Body of pancreas (tissue), 4 donors: ENCODE measurements around the gene URM1. TPM values are rescaled to one million over a fixed set of nuclear protein-coding genes. Genes with fewer than 3 reads are reported as not detected.

Experiments used
- ATAC-seq: fragments of 150-250 bp; one replicate; pipeline ENCODE4 v1.9.1; 2016
- DNase-seq, 4 donors: peaks; one replicate each; pipeline ENCODE4 v3.0.0-alpha.2; 2019
- H3K27ac ChIP-seq, 4 donors: fragments of 200-600 bp; sonication (generic); 1 replicate in 3 of 4; 2 replicates in 1 of 4; pipeline versions ENCODE4 v1.5.1 to v1.6.1; 2016 to 2019; ENCODE audit warnings: mild to moderate bottlenecking in 1 of 4, mixed read lengths in 1 of 4, moderate library complexity in 1 of 4
- H3K27me3 ChIP-seq, 2 donors: fragments of 200-600 bp; sonication (generic); one replicate each; pipeline ENCODE4 v1.6.0; 2016; ENCODE audit warnings: mild to moderate bottlenecking in 1 of 2
- H3K36me3 ChIP-seq, 2 donors: fragments of 200-600 bp; sonication (generic); replicated peaks in 1 of 2; 2 replicates each; pipeline ENCODE4 v1.5.1; 2016; ENCODE audit warnings: low read depth in 2 of 2; ENCODE audit not compliant: insufficient read depth in 1 of 2
- H3K4me1 ChIP-seq: fragments of 200-600 bp; sonication (generic); one replicate; pipeline ENCODE4 v1.6.0; 2016
- H3K4me3 ChIP-seq, 2 donors: fragments of 200-600 bp; sonication (generic); 1 replicate in 1 of 2; 2 replicates in 1 of 2; pipeline ENCODE4 v1.5.1; 2016 to 2019
- H3K9me3 ChIP-seq, 3 donors: fragments of 200-600 bp; sonication (generic); 1 replicate in 2 of 3; 2 replicates in 1 of 3; pipeline ENCODE4 v1.5.1; 2016
- CTCF ChIP-seq, 7 experiments: fragments of 450-650 bp in 4 of 7; fragments of 200-600 bp in 3 of 7; sonication (generic) in 3 of 7; IDR thresholded peaks; one replicate each; pipeline ENCODE4 v1.5.1; 2016 to 2019; ENCODE audit warnings: antibody characterized with exemption in 7 of 7
- POLR2A ChIP-seq, 3 donors: fragments of 450-650 bp; IDR thresholded peaks; one replicate each; pipeline ENCODE4 v1.6.1; 2016; ENCODE audit warnings: antibody characterized with exemption in 3 of 3, mild to moderate bottlenecking in 2 of 3
- WGBS, 2 donors: methylation state at CpG; one replicate each; pipeline ENCODE4 v1.1.5; 2017; 5-methylcytosine and 5-hydroxymethylcytosine counted together
- intact Hi-C: fragments of 100-400 bp; cut with DNase I; formaldehyde crosslinking; loops from one replicate; pipeline ENCODE4 v1.15.1; 2023
- total RNA-seq, 2 donors: library from RNA; depleted of rRNA; stranded (reverse); fragments of >200 nt; gene quantifications; one replicate each; pipeline ENCODE4 v1.1.0, GENCODE V29; 2016

Gene URM1
- total RNA-seq, 2 donors from 2014 or later = 15.6 to 23.4 TPM

DNA sequence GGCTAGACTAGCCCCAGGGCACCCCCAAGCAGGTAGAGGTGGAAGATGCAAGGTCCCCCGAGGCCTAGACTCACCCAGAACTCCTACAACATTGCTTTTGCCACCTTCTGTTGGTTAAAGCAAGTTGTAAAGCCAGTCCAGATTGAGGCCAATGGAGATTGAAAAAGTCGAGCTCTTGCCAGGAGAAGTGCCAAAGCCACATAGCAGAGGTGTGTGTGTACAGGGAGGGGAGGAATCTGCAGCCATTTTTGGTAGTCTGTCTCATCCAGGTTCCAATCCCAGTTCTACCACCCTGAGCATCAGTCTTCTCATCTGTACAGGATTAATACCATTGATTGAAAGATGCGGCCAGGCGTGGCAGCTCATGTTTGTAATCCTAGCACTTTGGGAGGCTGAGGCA is 12.3 kb upstream of the URM1 start:
- no peak for DNase-seq
- Histone ChIP-seq H3K4me3 (no peak overlapping the region), H3K27me3 (no peaks in the 10 kb centered on the region), H3K9me3 (no peaks in the 10 kb centered on the region), H3K36me3 (peaks cover 0 to 6% of the 10 kb centered on the region in 2 donors), H3K27ac (no peak overlapping the region), H3K4me1 (peaks cover 15% of the 10 kb centered on the region)
- TF ChIP-seq POLR2A (IDR thresholded peaks at IDR 0.05) (no peak), CTCF (IDR thresholded peaks at IDR 0.05) (no peak)
- no peak for ATAC-seq
- intact Hi-C loops = no loop called here
- 63 to 66% methylated on average over 3 to 4 of the region's 4 CpGs for WGBS, 2 donors

GRCh38 chr9:128360826-128361225 is 10.3 kb upstream of the URM1 start:
- Histone ChIP-seq H3K36me3 (peaks cover 0 to 3% of the 10 kb centered on the region in 2 donors), H3K27ac (no peak overlapping the region), H3K9me3 (no peaks in the 10 kb centered on the region), H3K4me3 (no peak overlapping the region), H3K27me3 (no peaks in the 10 kb centered on the region), H3K4me1 (peaks cover 24% of the 10 kb centered on the region)
- TF ChIP-seq POLR2A (IDR thresholded peaks at IDR 0.05) (no peak), CTCF (IDR thresholded peaks at IDR 0.05) (no peak)
- 53 to 88% methylated on average over 1 to 2 of the region's 2 CpGs for WGBS, 2 donors
- no peak for ATAC-seq
- intact Hi-C loops = no loop called here
- DNase-seq = no peak

DNA sequence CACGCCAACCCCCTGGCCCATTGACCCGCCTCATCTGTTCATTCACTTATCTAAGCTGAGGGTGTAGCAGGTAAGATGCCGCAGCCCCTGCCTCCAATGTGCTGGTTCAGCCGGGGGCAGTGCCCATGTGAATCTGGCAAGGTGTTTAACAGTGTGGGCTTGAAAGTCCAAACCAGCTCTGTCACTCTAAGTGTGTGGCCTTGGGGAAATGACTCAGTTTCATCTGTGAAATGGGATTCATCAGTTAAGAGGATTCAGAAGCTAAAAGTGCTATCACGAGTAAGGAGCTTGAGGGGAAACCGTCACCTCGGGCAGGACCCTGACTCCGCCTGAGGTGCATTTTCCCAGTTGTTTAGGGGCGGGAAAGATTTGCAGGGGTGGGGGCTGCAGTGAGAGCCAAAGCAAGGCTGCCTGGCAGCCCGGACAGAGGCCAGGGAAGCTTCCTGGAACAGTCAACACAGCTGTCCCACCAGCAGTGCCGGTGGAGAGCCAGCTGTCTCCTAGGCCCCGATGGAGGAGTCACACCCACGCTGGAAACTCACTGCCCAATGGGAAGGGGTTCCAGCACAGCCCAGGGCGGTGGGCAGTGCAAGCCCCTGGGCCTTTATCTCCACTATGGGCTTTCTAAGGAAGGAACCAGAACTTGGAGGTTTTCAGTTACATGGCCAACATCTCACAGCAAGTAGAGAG is 9.7 kb upstream of the URM1 start:
- H3K27ac ChIP-seq = peak overlapping the region in 3 of 4 donors; percentile 27 to 61 (median 48)
- H3K36me3 ChIP-seq = no peaks in the 10 kb centered on the region
- TF ChIP-seq POLR2A (IDR thresholded peaks at IDR 0.05) = no peak
- no peak for TF ChIP-seq CTCF (IDR thresholded peaks at IDR 0.05)
- H3K27me3 ChIP-seq = no peaks in the 10 kb centered on the region
- 45 to 47% methylated on average over 13 to 14 of the region's 14 CpGs for WGBS, 2 donors
- peaks cover 24% of the 10 kb centered on the region for H3K4me1 ChIP-seq
- DNase-seq (no peak), ATAC-seq (peak; percentile 2)
- H3K9me3 ChIP-seq = no peaks in the 10 kb centered on the region
- intact Hi-C loops = no loop called here
- no peak overlapping the region for H3K4me3 ChIP-seq

DNA sequence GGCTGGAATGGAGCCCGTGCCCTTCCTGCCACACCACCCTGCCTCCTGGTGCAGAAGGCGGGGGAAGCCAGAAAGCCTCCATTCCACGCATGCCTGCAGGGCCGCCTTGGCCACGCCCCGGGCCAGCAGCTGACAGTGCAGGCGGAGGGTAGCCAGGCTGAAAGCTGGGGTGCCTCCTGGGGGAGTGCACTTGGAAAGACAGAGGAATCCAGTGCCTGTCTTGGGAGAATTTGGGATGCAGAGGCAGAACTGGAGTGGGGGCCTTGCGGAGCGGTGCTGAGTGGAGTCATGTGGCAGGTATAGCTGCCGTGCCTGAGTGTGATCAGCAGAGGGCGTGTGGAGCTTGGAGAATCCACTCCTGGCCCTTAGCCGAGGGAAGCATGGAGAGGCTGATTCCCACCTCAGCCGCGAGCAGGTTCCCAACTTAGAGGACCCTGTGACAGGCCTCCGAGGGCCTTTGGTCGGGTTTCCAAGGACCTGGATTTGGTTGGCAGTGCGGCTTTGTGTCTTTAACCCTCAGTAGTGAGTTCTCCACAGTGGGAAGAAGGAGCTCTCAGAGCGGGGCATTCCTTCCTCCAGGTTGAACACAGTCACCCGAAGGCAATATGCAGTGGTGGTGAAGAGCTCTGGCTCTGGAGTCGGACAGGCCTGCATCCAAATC is 9.1 kb upstream of the URM1 start:
- peak; percentile 94 for ATAC-seq
- DNase-seq = peak; percentile 85 to 91 (median 90)
- peak overlapping the region in 3 of 4 donors; percentile 27 to 61 (median 48) for H3K27ac ChIP-seq
- H3K4me3 ChIP-seq = no peak overlapping the region
- intact Hi-C loops = no loop called here
- H3K36me3 ChIP-seq = no peaks in the 10 kb centered on the region
- H3K4me1 ChIP-seq = peaks cover 24% of the 10 kb centered on the region
- no peaks in the 10 kb centered on the region for H3K9me3 ChIP-seq
- peak; percentile 68 to 94 (median 86) for TF ChIP-seq CTCF (IDR thresholded peaks at IDR 0.05)
- TF ChIP-seq POLR2A (IDR thresholded peaks at IDR 0.05) = no peak
- 2 to 9% methylated on average over 8 to 20 of the region's 20 CpGs for WGBS, 2 donors
- no peaks in the 10 kb centered on the region for H3K27me3 ChIP-seq
